A673 (cell line): ENCODE measurements around the gene KCNIP1.

Source experiments
- EZH2 ChIP-seq: fragments of 200-600 bp; sonication (generic); IDR thresholded peaks from 2 replicates; pipeline ENCODE4 v1.6.1; 2017; ENCODE audit warnings: borderline replicate concordance, low read depth, mild to moderate bottlenecking, mixed read lengths, antibody characterized with exemption, low read length; ENCODE audit not compliant: poor library complexity, severe bottlenecking
- TF ChIP-seq, protein P1 (sequence below): fragments of 300-800, 200-600 bp; sonication (generic); conservative IDR thresholded peaks from 2 replicates; pipeline ENCODE4 v1.5.1; 2017; ENCODE audit warnings: low read depth, mild to moderate bottlenecking, antibody characterized with exemption, low read length, moderate library complexity, mixed read lengths

DNA sequence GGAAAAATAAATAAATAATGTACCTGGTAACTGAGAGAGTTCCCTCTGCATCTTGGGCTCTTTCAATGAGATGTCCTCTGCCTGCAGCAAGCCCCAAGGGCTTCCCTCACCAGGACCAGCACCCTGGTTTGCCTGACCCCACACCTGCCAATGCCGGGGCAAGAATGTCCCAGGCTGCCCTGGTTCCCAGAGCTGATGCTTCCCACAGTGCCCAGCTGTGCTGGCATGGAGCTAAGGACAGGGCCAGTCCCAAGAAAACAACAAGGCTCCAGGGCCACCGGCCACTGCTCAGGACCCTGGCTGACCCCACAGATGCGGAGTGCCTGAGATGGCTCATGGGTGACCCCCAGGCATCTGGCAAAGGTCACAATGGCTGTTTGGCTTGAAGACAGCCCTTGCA is 123.5 kb downstream of the KCNIP1 start:
- TF ChIP-seq, protein P1, sequence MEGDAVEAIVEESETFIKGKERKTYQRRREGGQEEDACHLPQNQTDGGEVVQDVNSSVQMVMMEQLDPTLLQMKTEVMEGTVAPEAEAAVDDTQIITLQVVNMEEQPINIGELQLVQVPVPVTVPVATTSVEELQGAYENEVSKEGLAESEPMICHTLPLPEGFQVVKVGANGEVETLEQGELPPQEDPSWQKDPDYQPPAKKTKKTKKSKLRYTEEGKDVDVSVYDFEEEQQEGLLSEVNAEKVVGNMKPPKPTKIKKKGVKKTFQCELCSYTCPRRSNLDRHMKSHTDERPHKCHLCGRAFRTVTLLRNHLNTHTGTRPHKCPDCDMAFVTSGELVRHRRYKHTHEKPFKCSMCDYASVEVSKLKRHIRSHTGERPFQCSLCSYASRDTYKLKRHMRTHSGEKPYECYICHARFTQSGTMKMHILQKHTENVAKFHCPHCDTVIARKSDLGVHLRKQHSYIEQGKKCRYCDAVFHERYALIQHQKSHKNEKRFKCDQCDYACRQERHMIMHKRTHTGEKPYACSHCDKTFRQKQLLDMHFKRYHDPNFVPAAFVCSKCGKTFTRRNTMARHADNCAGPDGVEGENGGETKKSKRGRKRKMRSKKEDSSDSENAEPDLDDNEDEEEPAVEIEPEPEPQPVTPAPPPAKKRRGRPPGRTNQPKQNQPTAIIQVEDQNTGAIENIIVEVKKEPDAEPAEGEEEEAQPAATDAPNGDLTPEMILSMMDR = no peak
- TF ChIP-seq EZH2 = no peak
